HG03571 (cell line): ENCODE measurements around the gene ETV7.
"Not testable (repeated sequence)": the region's sequence is repeated elsewhere in the genome, so short reads cannot be mapped to it uniquely, and the experiment has no call there.

Source experiments
- ATAC-seq: cut with Tn5 transposase; IDR thresholded peaks from one replicate; pipeline ENCODE4 v1.9.1; 2021; ENCODE audit not compliant: unreplicated experiment

The ETV7 gene

DNA sequence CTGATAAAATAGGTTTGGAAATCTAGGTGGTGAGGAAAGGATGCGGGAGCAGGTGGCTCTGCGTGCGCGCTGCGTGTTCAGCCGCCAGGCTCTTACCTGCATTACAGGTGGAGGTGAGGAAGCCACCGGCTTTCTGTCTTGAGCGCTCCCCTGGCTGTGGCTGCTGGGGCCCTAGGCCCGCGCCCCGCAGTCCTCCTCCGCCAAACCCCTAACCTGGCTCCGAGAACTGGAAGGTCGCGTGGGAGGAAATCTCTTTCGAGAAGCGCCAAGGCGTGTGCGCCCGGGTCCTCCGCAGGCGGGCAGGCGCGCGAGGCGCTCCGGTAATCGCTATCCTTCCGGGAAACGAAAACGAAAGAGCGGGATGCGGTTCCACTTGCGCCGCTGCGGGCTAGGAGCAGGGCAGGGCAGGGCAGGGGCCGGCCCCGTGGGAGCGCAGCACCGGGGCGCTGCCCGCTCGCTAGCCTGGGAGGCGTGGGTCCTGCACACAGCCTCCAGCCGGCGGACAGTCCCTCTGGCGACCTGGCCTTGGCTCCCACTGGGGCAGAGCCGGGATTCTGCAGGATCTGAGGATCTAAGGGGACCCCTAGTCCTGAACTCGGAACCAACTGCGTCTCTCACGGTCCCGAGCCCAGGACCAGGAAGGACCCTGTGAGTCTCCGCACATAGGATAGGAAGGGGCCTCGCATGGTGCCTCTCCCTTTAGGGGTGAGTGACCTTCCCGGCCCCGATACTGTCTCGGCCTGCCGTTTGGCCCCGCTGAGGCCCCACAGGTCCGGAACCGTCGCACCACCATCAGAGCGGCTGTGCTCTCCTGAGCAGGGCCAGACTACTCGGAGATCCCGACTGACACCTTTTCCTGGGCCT is at the start of gene ETV7:
TSS of gene ETV7 (minus strand) at position 230 of the 864 bp plus-strand sequence. CDS start at position 102, 128 bp downstream.
- ATAC-seq = no peak

- no peak for ATAC-seq
Observed at GRCh38 chr6:36436466-36436865, 49.0 kb upstream of the ETV7 start.

- no peak for ATAC-seq
Observed at GRCh38 chr6:36432151-36432671, 44.7 kb upstream of the ETV7 start.

GRCh38 chr6:36431197-36431596 is 43.7 kb upstream of the ETV7 start:
- ATAC-seq = no peak

DNA sequence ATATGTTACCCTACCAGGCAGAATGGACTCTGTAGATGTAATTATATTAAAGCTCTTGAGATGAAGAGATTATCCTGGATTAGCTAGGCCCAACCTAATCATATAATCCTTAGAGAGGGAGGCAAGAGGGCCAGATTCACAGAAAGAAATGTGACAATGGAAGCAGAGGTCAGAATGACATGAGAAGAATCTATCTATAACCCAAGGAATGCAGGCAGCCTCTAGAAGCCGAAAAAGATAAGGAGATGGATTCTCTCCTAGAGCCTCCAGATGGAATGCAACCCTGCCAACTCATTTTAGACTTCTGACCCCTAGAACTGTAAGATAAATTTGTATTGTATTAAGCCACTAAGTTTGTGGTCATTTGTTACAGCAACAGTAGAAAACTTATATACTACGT is 42.9 kb upstream of the ETV7 start:
- no peak for ATAC-seq

DNA sequence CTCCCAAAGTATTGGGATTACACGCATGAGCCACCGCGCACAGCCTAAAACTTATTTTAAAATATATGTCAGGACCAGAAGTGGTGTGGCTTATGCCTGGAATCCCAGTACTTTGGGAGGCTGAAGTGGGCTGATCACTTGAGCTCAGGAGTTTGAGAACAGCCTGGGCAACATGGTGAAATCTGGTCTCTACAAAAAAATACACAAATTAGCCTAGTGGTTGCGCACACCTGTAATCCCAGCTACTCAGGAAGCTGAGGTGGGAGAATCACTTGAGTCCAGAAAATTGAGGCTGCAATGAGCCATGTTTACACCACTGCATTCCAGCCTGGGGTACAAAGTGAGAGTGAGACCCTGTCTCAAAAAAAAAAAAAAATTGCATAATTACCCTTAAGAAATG is 41.4 kb upstream of the ETV7 start:
- no peak for ATAC-seq

GRCh38 chr6:36426622-36427021 is 39.2 kb upstream of the ETV7 start:
- no peak for ATAC-seq

DNA sequence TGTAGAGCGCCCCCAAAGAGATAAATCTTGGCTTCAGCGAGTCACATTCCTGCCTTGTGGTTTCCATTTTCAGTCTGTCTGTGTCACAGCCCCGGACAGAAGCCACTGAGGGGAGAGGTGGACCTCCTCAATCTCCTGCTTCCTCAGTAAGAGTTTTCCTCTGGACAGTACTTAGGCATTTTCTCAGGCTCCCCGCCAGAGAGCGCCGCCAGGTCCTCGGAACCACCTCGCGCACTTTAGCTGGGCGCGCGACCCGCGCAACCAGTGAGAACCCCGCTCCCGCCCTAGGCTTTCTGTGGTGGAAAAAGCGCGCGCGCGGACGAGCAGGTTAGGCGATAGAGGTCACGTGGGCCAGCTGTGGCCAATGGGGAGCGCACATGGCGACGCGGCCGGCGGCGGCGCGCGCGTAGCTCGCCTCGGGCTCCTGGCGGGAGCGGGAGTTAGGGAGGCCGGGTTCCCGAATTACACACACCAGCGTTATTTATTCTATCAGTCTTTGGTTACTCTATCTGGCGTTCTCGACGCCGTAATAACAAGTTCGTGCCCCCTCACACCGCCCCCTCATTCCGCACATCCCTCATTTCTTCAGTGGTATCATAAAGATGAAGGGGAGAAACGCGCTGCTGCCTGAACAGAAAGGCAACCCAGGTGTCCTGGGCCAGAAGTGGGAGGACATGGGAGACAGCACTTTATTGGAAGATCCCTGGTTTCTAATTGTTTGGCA is 35.8 kb upstream of the ETV7 start:
- ATAC-seq = peak; percentile 88

- ATAC-seq = no peak
Observed at GRCh38 chr6:36422714-36423100, 35.2 kb upstream of the ETV7 start.

- no peak for ATAC-seq
Observed at GRCh38 chr6:36419310-36419709, 31.8 kb upstream of the ETV7 start.

DNA sequence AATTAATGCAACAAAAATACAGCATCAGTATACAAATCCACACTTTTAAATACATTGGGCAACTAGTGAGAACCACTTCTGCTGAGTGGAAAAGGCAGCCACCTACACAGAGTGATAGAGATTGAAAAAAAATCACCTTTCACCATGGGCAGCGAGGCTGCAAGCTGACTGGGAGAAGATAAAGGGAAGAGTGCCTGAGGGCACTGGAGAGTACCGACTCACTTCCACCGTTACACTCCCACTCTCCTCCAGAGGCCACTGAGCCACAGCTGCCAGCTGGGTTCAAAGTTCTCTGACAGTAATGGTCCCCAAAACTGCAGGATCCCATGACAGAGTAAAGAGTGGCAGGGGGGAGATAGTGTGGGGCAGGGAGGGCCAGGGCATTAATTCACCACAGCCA is 31.1 kb upstream of the ETV7 start:
- ATAC-seq = no peak

- no peak for ATAC-seq
Observed at GRCh38 chr6:36414481-36414880, 27.0 kb upstream of the ETV7 start.

GRCh38 chr6:36413489-36414480 is 26.3 kb upstream of the ETV7 start:
- ATAC-seq = no peak

GRCh38 chr6:36409718-36410117 is 22.2 kb upstream of the ETV7 start:
- ATAC-seq = not testable (repeated sequence)

GRCh38 chr6:36404164-36404563 is 16.7 kb upstream of the ETV7 start:
- no peak for ATAC-seq

- no peak for ATAC-seq
Observed at GRCh38 chr6:36402481-36402880, 15.0 kb upstream of the ETV7 start.

DNA sequence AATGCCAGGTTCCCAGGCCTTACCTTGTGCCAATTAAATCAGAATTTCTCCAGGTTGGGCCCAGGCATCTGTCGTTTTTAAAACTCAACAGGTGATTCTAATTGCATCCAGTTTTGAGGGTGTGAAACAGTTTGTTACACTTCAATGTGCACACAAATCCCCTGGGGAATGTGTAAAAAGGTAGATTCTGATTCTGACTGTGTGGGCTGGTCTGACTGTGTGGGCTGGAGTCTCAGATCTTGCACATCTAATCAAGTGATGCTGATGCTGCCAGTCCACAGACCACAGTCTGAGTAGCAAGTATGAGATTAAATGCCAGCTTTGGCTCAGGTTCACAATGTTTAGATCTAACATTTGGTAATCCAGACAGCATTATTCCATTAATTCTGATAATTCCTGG is 12.5 kb upstream of the ETV7 start:
- ATAC-seq = no peak

DNA sequence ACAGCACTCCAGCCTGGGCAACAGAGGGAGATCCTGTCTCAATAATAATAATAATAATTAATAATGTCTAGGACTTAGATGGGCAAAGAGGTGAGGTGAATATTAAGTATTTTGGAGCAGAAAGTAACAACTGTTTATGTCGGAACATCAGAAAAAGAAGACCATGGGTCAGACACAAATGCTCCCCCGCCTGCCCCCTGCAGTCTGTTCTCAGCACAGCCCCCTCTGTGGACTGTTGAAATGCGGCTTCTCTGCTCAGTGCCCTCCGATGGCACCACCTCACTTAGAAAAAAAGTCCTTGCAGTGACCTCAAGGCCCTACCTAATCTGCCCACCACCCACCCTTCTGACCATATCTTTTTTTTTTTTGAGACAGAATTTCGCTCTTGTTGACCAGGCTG is 5.2 kb upstream of the ETV7 start:
- no peak for ATAC-seq

DNA sequence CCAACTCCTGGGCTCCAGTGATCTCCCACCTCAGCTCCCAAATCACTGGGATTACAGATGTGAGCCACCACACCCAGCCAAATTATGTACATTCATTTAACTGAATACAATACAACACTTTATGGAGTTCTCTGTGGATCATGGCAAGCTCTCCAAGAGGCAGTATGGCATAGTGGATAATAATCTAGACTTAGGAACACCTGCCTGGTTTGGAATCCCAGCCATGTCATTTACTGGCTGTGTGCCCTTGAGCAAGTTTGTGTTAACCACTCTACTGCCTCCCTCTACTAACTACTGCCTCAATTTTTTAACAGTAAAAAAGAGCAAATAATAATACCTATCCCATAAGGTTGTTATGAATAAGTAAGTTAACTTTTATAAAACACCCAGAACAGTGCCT is 1.9 kb upstream of the ETV7 start:
- no peak for ATAC-seq

GRCh38 chr6:36386495-36387439 is 702 bp downstream of the ETV7 start:
- ATAC-seq = no peak
